ENCODE results near the gene ADGRG1.
"Not testable (repeated sequence)": the region's sequence is repeated elsewhere in the genome, so short reads cannot be mapped to it uniquely, and the experiment has no call there.

ADGRG1 gene

DNA sequence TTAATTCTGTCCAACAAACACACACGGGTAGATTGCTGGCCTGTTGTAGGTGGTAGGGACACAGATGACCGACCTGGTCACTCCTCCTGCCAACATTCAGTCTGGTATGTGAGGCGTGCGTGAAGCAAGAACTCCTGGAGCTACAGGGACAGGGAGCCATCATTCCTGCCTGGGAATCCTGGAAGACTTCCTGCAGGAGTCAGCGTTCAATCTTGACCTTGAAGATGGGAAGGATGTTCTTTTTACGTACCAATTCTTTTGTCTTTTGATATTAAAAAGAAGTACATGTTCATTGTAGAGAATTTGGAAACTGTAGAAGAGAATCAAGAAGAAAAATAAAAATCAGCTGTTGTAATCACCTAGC, 36.2 kb downstream of the ADGRG1 start:
- Histone ChIP-seq H3K36me3 (ENCODE audit: control insufficient read depth, insufficient read depth, low read length) (no peaks in the 10 kb centered on the region), H3K4me3 (ENCODE audit: extremely low read depth, insufficient read depth, low read length, poor library complexity, severe bottlenecking) (no peak overlapping the region), H3K4me1 (ENCODE audit: control insufficient read depth, insufficient read depth, low read length, poor library complexity, severe bottlenecking) (peaks cover 10% of the 10 kb centered on the region), H3K27ac (ENCODE audit: low read depth, low read length, severe bottlenecking) (no peak overlapping the region), H3K9me3 (ENCODE audit: control insufficient read depth, low read length) (no peaks in the 10 kb centered on the region)
- 93 to 95% methylated on average over 4 to 6 of the region's 6 CpGs for WGBS, 2 experiments (ENCODE audit: insufficient coverage in 2 of 2)

DNA sequence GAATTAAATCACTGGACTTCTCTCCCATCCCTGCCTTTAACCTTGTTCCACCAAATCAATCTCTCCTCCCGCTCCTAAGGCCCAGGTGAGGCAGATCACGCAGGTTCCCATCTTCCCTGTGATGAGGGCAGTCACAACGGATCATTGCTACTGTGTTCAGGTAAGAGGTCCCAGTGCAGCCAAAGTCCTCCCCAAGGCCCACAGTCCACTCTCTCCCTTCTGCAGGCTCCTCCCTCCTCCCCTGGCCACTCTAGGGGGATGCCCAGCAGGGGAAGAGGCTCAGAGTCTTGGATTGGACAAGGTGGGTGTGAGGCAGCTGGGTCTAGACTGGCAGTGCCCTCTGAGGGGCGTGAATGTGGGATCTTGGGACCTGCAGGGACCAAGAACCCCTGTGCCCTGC, 37.1 kb downstream of the ADGRG1 start:
- Histone ChIP-seq H3K4me1 (ENCODE audit: control insufficient read depth, insufficient read depth, low read length, poor library complexity, severe bottlenecking) (peaks cover 13% of the 10 kb centered on the region), H3K36me3 (ENCODE audit: control insufficient read depth, insufficient read depth, low read length) (no peaks in the 10 kb centered on the region), H3K9me3 (ENCODE audit: control insufficient read depth, low read length) (no peaks in the 10 kb centered on the region), H3K4me3 (ENCODE audit: extremely low read depth, insufficient read depth, low read length, poor library complexity, severe bottlenecking) (no peak overlapping the region), H3K27ac (ENCODE audit: low read depth, low read length, severe bottlenecking) (no peak overlapping the region)
- WGBS, 2 experiments (ENCODE audit: insufficient coverage in 2 of 2): 75 to 96% methylated on average over 2 of the region's 4 CpGs

DNA sequence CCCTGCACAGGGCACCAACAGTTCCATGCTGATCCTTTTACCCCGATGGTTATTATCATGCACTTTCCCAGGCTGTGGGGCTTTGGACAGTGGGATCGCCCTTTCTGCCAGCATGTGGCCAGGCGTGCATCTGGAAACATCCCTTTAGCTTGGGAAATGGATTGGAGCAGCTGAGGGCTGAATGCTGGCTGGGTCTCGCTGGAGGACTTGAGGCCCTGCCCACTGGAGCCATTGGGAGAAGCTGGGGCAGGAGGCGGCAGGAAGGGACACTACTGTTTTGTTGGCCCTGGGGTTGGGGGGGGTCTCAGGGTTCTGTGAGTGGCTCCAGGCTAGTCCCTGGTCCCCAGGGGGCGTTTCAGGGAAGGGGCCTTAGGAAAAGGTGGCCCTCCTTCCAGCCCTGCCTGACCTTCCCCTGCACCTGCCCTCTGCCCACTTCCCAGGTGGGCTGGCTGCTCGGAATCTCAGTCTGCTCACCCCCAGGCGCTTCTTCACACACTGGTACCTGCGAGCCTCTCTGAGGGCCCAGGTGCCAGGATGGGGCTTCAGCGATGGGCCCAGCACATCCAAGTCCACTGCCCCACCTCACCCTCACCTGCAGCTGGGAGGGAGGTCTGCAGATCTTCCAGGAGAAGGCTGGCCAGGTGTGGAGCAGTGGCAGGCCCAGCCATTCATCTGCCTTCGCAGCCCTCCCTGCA, 38.1 kb downstream of the ADGRG1 start:
- no peaks in the 10 kb centered on the region for H3K36me3 ChIP-seq (ENCODE audit: control insufficient read depth, insufficient read depth, low read length)
- WGBS, 2 experiments (ENCODE audit: insufficient coverage in 2 of 2): 84 to 89% methylated on average over 6 to 8 of the region's 11 CpGs
- H3K27ac ChIP-seq (ENCODE audit: low read depth, low read length, severe bottlenecking): no peak overlapping the region
- peaks cover 20% of the 10 kb centered on the region for H3K4me1 ChIP-seq (ENCODE audit: control insufficient read depth, insufficient read depth, low read length, poor library complexity, severe bottlenecking)
- H3K4me3 ChIP-seq (ENCODE audit: extremely low read depth, insufficient read depth, low read length, poor library complexity, severe bottlenecking): no peak overlapping the region
- no peaks in the 10 kb centered on the region for H3K9me3 ChIP-seq (ENCODE audit: control insufficient read depth, low read length)

- Histone ChIP-seq H3K27ac (ENCODE audit: low read depth, low read length, severe bottlenecking) (no peak overlapping the region), H3K9me3 (ENCODE audit: control insufficient read depth, low read length) (no peaks in the 10 kb centered on the region), H3K4me1 (ENCODE audit: control insufficient read depth, insufficient read depth, low read length, poor library complexity, severe bottlenecking) (peaks cover 20% of the 10 kb centered on the region), H3K4me3 (ENCODE audit: extremely low read depth, insufficient read depth, low read length, poor library complexity, severe bottlenecking) (no peak overlapping the region), H3K36me3 (ENCODE audit: control insufficient read depth, insufficient read depth, low read length) (no peaks in the 10 kb centered on the region)
- 78 to 94% methylated on average over 2 to 3 of the region's 5 CpGs for WGBS, 2 experiments (ENCODE audit: insufficient coverage in 2 of 2)
Measured at GRCh38 chr16:57667048-57667525, 38.7 kb downstream of the ADGRG1 start.

DNA sequence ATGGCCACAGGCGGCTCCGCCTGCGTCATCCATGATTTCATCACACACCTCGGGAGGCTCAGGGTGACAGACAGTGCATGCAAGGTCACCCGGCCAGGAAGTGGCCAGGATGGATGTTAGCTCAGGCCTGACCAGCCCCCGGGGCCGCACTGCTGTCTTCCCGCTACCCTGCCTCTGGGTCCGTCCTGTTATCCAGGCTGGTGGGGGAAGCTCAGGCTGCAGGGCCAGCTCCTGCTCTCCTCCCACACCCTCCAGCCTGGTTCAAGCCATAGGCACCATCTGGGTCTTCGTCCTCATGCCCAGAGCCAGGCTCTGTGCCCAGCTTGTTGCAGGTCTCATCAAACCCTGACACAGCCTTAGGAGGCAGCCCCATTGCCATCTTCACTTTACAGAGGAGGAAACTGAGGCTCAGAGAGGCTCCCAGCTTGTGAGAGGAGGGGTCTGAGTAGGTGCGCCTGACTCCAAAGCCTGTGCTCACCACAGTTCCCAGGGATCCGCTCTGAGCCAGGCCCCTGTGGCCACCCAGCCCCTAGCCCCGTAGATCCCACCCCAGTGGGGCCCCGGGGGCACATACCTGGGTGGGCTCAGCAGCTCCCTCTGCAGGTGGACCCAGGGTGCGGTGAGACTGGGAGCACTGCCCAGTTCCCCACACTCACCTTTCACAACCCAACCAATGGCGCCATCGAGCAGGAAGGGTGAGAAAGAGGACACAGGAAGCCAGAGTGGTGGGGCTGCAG, 39.3 kb downstream of the ADGRG1 start:
- no peaks in the 10 kb centered on the region for H3K36me3 ChIP-seq (ENCODE audit: control insufficient read depth, insufficient read depth, low read length)
- H3K4me3 ChIP-seq (ENCODE audit: extremely low read depth, insufficient read depth, low read length, poor library complexity, severe bottlenecking): no peak overlapping the region
- peaks cover 20% of the 10 kb centered on the region for H3K4me1 ChIP-seq (ENCODE audit: control insufficient read depth, insufficient read depth, low read length, poor library complexity, severe bottlenecking)
- 86 to 91% methylated on average over 12 to 15 of the region's 17 CpGs for WGBS, 2 experiments (ENCODE audit: insufficient coverage in 2 of 2)
- H3K9me3 ChIP-seq (ENCODE audit: control insufficient read depth, low read length): no peaks in the 10 kb centered on the region
- no peak overlapping the region for H3K27ac ChIP-seq (ENCODE audit: low read depth, low read length, severe bottlenecking)

DNA sequence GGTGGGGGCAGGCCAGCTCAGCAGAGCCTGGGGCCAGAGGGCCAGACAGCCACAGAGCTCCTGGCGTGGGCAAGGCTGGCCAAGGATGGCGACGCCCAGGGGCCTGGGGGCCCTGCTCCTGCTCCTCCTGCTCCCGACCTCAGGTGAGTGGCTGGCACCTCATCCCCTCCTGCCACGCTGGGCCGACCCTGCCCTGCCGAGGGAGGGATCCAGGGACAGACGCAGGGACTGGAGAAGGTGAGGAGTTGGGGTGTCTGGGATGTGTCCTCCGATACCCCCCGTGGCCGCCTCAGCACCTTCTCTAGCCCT, 39.8 kb downstream of the ADGRG1 start, which contains the start of gene ADGRG3:
Gene ADGRG3 (plus strand): TSS at position 44 of the 309 bp plus-strand sequence. CDS start 42 bp downstream, at position 86.
- H3K27ac ChIP-seq (ENCODE audit: low read depth, low read length, severe bottlenecking): no peak within 1 kb of the TSS

DNA sequence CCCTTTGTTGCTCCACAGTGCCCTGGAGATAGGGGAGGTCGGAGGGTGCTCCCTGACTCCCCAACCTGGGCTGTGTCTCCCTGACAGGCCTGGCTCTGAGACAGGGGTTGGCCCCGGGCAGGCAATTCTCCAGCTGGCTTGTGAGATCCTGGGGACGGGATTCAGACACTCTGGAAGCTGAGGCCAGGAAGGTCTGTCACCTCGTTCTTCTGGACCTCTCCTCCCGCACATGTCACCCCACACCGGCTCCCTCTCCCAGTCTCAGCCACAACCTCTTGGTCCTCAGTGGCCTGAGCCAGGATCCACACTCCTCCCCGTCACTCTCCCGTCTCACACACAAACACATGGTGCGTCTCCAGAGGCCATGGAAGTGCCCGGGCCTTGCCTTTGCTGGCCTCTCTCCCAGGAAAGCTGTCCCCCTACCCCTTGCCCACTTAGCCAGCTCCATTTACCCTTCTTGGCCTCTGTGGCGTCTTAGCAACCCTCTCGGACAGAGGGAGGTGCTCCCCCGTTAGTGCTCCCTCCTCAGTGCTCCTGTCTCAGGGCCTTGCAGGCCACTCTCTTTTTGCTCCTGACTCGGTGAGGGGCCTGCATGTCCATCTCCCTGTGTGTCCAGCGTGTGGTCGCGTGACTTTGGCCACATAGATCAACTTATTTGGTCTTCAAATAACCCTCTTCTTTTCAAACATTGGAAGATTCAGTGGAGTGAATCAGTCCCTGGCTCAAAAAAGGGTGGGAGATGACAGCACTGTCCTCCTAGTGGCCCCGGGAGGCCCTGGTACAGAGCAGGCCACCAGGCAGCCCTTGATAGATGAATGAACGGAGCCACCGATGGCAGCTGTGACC, 40.4 kb downstream of the ADGRG1 start:
- no peaks in the 10 kb centered on the region for H3K36me3 ChIP-seq (ENCODE audit: control insufficient read depth, insufficient read depth, low read length)
- H3K9me3 ChIP-seq (ENCODE audit: control insufficient read depth, low read length): no peaks in the 10 kb centered on the region
- no peak overlapping the region for H3K27ac ChIP-seq (ENCODE audit: low read depth, low read length, severe bottlenecking)
- 95 to 97% methylated on average over 19 of the region's 20 CpGs for WGBS, 2 experiments (ENCODE audit: insufficient coverage in 2 of 2)
- H3K4me3 ChIP-seq (ENCODE audit: extremely low read depth, insufficient read depth, low read length, poor library complexity, severe bottlenecking): no peak overlapping the region
- H3K4me1 ChIP-seq (ENCODE audit: control insufficient read depth, insufficient read depth, low read length, poor library complexity, severe bottlenecking): peaks cover 22% of the 10 kb centered on the region

More for the DNA sequence above, 39.8 kb downstream of the ADGRG1 start, which contains the start of gene ADGRG3:
- H3K9me3 ChIP-seq (ENCODE audit: control insufficient read depth, low read length): no peaks in the 10 kb centered on the region
- peaks cover 22% of the 10 kb centered on the region for H3K4me1 ChIP-seq (ENCODE audit: control insufficient read depth, insufficient read depth, low read length, poor library complexity, severe bottlenecking)
- 94 to 98% methylated on average over 5 to 8 of the region's 11 CpGs for WGBS, 2 experiments (ENCODE audit: insufficient coverage in 2 of 2)
- no peaks in the 10 kb centered on the region for H3K36me3 ChIP-seq (ENCODE audit: control insufficient read depth, insufficient read depth, low read length)
- H3K4me3 ChIP-seq (ENCODE audit: extremely low read depth, insufficient read depth, low read length, poor library complexity, severe bottlenecking): no peak within 1 kb of the TSS

DNA sequence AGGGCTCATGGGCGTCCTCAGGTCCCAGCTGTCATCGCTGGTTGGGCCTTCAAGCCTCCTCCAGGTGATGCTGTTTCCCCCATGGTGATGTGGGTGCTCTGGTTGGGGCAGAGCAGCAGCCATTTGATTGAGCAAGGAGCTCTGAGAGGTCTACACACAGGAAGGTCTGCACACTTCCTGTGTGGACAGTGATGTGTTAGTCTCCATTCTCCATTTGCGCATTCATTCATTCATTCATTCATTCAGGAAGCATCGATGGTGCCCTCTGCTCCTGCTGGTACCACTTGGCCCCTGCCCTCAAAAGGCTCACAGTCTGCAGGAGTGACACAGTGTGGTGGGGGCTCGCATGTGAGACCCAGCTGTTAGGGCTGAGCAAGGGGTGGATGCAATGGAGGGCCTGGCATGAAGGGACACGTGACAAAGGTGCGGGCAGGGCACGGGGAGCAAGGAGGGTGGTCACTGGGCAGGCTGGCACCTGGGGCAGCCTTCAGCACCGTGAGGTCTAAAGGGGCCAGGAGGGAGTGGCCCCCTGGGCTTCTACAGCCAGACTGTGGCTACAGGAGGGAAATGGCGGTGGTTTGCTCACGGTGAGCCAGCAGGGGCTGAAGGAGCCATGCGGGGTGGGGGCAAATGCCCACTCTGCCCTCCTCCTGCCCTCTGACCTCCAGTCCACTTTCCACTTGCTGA, 41.2 kb downstream of the ADGRG1 start:
- no peaks in the 10 kb centered on the region for H3K36me3 ChIP-seq (ENCODE audit: control insufficient read depth, insufficient read depth, low read length)
- no peak overlapping the region for H3K27ac ChIP-seq (ENCODE audit: low read depth, low read length, severe bottlenecking)
- WGBS, 2 experiments (ENCODE audit: insufficient coverage in 2 of 2): 94 to 97% methylated on average over 7 to 9 of the region's 12 CpGs
- H3K9me3 ChIP-seq (ENCODE audit: control insufficient read depth, low read length): no peaks in the 10 kb centered on the region
- no peak overlapping the region for H3K4me3 ChIP-seq (ENCODE audit: extremely low read depth, insufficient read depth, low read length, poor library complexity, severe bottlenecking)
- peaks cover 22% of the 10 kb centered on the region for H3K4me1 ChIP-seq (ENCODE audit: control insufficient read depth, insufficient read depth, low read length, poor library complexity, severe bottlenecking)

DNA sequence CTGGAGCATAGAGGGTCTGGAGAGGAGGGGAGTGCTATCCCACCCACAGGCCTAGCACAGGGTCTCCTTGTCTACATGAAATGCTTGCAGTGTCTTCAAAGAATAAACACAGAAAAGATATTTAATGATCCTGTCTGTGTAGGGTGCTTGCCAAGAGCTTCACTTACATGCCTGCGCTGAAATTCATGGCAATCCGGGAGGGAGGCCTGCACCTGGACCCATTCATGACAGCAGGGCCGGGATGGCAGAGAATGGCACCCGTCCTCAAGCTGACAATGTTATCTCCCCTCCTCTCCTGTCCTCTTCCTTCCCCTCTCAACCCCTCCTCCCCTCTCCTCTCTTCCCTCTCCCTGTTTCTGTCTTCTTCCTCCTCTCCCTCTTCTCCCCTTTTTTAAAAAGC, 41.8 kb downstream of the ADGRG1 start:
- Histone ChIP-seq H3K9me3 (ENCODE audit: control insufficient read depth, low read length) (no peaks in the 10 kb centered on the region), H3K27ac (ENCODE audit: low read depth, low read length, severe bottlenecking) (no peak overlapping the region), H3K4me3 (ENCODE audit: extremely low read depth, insufficient read depth, low read length, poor library complexity, severe bottlenecking) (no peak overlapping the region), H3K36me3 (ENCODE audit: control insufficient read depth, insufficient read depth, low read length) (no peaks in the 10 kb centered on the region), H3K4me1 (ENCODE audit: control insufficient read depth, insufficient read depth, low read length, poor library complexity, severe bottlenecking) (peaks cover 22% of the 10 kb centered on the region)
- WGBS, 2 experiments (ENCODE audit: insufficient coverage in 2 of 2): 72 to 82% methylated on average over 4 of the region's 4 CpGs

DNA sequence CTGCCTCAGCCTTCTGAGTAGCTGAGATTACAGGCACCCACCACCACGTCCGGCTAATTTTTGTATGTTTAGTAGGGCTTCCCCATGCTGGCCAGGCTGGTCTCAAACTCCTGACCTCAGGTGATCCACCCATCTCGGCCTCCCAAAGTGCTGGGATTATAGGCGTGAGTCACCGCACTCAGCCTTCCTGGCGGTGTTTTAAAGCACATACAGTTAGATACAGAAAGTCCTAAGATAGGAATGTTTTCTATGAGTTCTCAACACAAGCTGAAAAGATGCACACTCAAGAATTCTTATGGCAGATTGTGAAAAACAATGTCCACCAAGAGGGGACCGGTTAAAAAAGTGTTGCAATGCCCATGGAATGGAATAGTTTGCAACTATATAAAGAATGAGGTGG, 43.0 kb downstream of the ADGRG1 start:
- not testable (repeated sequence) for H3K4me3 ChIP-seq (ENCODE audit: extremely low read depth, insufficient read depth, low read length, poor library complexity, severe bottlenecking); H3K9me3 ChIP-seq (ENCODE audit: control insufficient read depth, low read length); H3K36me3 ChIP-seq (ENCODE audit: control insufficient read depth, insufficient read depth, low read length); H3K27ac ChIP-seq (ENCODE audit: low read depth, low read length, severe bottlenecking)
- WGBS, 2 experiments (ENCODE audit: insufficient coverage in 2 of 2): 90% methylated on average over 2 to 4 of the region's 7 CpGs
- H3K4me1 ChIP-seq (ENCODE audit: control insufficient read depth, insufficient read depth, low read length, poor library complexity, severe bottlenecking): peaks cover 34% of the 10 kb centered on the region

Data from mesodermal cell (in vitro differentiated cells).